RWPE1 (cell line): Measurements from ENCODE around the gene PTTG2.

Experiments used
- CTCF ChIA-PET: fragments of 350-600 bp; sonication (Branson Sonifier 250); formaldehyde crosslinking; extraction: SDS; loops from one replicate; lab custom pipeline; 2021; lab: Yijun Ruan, JAX
- POLR2A ChIA-PET: fragments of 400-600 bp; formaldehyde crosslinking; extraction: SDS; loops from one replicate; lab custom pipeline; 2020; ENCODE audit warnings: antibody characterized with exemption; ENCODE audit not compliant: low non-redundant PET; lab: Yijun Ruan, JAX
- DNase-seq: peaks from one replicate; pipeline ENCODE4 v3.0.0; 2012; ENCODE audit warnings: low spot score
- H3K27ac ChIP-seq: fragments of 450-650 bp; 2 replicates; pipeline ENCODE4 v1.5.1; 2017
- TF ChIP-seq, protein P1 (sequence below): fragments of 450-650 bp; conservative IDR thresholded peaks from 2 replicates; pipeline ENCODE4 v1.5.1; 2017; ENCODE audit warnings: low read depth, mild to moderate bottlenecking

PTTG2 gene

DNA sequence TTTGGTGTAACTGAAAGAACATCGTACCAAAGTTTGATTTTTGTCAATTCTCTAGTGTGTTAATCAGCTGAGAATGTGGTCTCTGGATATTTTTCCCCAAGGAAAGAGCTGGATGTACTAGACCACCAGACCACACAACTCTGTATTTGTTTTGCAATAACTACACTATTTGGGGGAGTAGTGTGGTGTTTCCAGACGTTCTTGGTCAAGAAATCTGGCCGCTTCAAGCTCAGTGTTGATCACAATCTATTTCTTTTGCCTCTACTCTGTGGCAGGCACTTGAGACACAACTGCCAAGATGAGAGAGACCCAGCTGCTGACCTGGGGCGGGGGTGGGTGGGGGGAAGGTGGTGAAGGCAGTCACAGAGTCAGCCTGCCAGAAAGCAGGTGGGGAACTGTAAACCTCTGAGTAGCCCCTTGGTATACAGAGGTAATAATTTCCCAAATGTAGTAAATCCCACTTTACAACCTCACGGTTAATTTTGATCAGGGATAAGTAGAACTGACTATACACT lies 30.6 kb downstream of the PTTG2 start:
- DNase-seq, result no peak
- POLR2A ChIA-PET, result no interaction called here
- no peak overlapping the region for H3K27ac ChIP-seq
- CTCF ChIA-PET, result interaction anchor here (1.2 kb wide), 1 partner anchor 45 kb away, joined by 4 read pairs; no protein-coding TSS in a partner anchor
- TF ChIP-seq, protein P1, sequence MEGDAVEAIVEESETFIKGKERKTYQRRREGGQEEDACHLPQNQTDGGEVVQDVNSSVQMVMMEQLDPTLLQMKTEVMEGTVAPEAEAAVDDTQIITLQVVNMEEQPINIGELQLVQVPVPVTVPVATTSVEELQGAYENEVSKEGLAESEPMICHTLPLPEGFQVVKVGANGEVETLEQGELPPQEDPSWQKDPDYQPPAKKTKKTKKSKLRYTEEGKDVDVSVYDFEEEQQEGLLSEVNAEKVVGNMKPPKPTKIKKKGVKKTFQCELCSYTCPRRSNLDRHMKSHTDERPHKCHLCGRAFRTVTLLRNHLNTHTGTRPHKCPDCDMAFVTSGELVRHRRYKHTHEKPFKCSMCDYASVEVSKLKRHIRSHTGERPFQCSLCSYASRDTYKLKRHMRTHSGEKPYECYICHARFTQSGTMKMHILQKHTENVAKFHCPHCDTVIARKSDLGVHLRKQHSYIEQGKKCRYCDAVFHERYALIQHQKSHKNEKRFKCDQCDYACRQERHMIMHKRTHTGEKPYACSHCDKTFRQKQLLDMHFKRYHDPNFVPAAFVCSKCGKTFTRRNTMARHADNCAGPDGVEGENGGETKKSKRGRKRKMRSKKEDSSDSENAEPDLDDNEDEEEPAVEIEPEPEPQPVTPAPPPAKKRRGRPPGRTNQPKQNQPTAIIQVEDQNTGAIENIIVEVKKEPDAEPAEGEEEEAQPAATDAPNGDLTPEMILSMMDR, result no peak

DNA sequence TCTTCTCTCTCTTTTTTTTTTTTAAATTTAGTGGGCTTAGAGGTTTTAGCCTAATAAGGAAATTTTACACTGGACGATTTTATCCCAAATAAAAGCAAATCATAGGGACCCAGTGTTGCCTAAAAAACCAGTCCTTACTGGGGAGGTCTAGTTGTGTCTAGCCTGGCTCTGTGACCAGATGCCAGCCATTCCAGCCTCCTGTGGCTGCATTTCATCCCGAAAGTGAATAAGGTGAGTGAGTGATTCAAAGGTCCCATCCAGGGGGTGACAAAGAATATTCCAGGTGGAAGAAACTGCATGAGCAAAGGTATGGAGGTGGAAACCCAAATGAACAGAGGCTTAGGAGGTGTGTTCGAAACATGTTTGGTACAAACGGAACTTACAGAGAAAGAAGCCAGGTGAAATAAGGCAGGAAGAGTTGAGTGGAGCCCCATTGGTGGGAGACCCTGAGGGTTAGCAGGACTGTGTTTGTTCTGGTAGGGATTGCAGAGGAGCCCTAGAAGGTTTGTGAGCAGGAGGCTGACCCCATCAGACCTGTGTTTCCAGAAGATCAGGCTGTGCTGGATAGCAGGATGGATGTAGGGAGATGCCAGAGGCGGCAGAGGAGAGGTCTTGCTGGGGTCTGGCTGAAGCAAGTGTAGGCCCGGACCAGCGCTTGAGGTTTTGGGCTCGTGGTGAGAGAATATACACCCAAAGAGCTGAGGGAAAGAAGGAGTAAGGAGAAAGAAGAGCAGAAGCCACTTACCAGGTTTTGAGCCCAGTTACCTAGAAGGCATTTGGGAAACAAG lies 31.6 kb downstream of the PTTG2 start:
- TF ChIP-seq, protein P1, result no peak
- ChIA-PET CTCF (no interaction called here), POLR2A (interaction anchor here (0.7 kb wide), 1 partner anchor 13 kb away, joined by 4 read pairs; no protein-coding TSS in a partner anchor)
- no peak for DNase-seq
- no peak overlapping the region for H3K27ac ChIP-seq

DNA sequence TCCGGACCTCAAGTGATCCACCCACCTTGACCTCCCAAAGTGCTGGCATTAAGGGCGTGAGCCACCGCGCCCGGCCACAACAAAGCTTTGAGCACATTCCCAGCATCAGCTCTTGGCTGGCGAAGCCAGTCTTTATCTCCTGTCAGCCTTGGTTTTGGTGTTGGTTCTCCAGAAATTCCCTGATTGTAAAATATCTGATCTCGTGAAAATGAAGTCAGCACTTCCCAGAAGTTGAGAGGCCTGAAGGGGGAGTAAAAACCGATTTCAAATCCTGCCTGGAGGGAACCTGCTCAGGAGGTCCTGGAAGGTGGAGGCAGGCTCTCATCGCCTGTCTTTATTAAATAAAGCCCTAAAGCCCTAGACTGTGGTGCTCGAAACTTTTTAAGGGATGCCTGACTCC lies 33.6 kb downstream of the PTTG2 start:
- TF ChIP-seq, protein P1, result no peak
- H3K27ac ChIP-seq, result no peak overlapping the region

DNA sequence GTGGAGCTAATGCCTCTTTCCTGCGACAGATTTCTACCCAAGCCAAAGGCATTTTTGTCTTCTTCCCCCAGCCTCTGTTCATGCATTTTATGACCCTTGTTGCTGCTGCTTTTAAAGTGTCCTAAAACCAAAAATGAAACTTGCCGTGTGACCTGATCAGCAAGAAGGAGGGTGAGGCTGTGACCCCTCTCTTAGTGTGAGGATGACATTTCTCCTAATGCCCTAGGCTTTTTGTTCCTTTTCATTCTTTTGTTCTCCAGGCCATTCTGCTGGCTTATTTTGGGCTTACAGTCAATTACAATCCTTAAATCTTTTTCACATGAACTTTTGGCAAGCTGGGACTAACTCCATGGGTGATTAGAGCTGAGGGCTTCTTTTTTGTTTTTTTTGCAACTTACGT lies 34.4 kb downstream of the PTTG2 start:
- POLR2A ChIA-PET, result no interaction called here
- CTCF ChIA-PET, result no interaction called here
- DNase-seq, result no peak
- TF ChIP-seq, protein P1, result no peak
- no peak overlapping the region for H3K27ac ChIP-seq

More for the DNA sequence above, 33.6 kb downstream of the PTTG2 start:
- DNase-seq, result no peak
- POLR2A ChIA-PET, result no interaction called here
- CTCF ChIA-PET, result no interaction called here

DNA sequence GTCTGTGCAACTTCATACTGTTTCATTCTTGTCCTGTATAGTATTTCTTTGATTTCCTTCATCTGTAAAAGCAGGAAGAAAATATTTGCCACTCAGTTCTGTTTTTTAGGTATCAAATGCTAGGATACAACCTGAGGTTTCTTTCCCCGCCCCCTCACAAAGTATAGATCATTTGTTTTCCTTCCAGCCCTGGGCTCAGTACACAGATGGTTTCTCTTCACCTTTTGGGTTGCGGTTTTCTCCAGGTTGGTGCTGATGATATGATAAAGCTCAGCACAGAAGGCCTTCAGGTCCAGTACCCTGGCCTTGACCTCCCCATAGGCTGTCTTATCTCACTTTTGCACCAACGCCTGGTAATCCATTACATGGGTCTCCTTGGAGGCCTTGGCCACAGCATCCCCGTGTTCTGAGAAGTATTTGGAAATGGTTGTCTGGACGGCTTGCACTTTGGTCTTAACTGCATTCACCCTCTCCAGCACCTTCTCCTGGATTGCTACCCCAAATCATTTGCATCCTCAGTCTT lies 35.2 kb downstream of the PTTG2 start:
- ChIA-PET POLR2A (no interaction called here), CTCF (no interaction called here)
- TF ChIP-seq, protein P1, result no peak
- no peak overlapping the region for H3K27ac ChIP-seq
- DNase-seq, result no peak

DNA sequence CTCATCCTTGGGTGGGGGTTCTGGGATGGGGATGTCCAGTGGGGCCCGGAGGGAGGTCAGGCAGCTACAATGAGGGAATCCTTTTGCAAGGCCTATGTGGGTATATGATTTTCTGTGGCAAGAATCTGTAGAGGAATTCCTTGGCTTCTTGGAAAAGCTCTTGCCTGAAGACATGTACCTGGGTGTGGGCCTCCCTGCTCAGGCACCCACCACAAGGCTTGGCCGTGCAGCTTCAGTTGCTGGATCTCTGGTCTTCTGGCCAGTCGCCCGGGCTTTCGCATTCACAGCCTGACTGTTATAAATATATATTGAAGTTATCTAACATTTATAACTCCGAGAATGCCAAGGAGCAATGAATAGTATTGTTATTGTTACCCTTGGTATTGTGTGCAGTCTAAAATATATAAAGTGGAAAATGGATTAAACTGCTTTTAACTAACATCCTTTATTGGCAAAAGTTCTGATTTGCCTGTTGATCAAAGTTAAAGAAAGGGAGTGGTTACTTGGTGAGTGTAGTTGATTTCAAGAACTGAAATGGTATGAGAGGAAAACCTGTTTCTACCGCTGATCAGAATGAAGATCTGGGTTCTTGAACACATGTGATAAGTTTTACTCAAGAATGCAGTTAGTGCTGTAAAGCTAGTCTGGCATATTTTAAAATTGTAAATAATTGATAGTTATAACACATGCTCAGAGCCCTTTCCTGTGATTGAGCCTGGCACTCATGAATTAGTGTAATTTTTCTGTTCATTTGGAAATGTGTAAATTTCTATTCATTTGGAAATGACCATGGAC lies 36.0 kb downstream of the PTTG2 start:
- ChIA-PET CTCF (no interaction called here), POLR2A (no interaction called here)
- DNase-seq, result no peak
- no peak overlapping the region for H3K27ac ChIP-seq
- TF ChIP-seq, protein P1, result no peak
